Neural crest cell (in vitro differentiated cells): Measurements from ENCODE around the gene DTNB. TPM values are rescaled to one million over a fixed set of nuclear protein-coding genes. Genes with fewer than 3 reads are reported as not detected.

Experiments used
- DNase-seq: peaks from one replicate; pipeline ENCODE4 v3.0.0; 2021; ENCODE audit warnings: low read depth, mixed read lengths, low spot score
- H3K27ac Mint-ChIP-seq: one replicate; pipeline ENCODE4 v1.8.0; 2021; ENCODE audit warnings: mild to moderate bottlenecking, mixed read lengths; ENCODE audit not compliant: unreplicated experiment
- H3K27me3 Mint-ChIP-seq: 2 replicates; pipeline ENCODE4 v1.8.0; 2021; ENCODE audit warnings: low read depth, mild to moderate bottlenecking, mixed read lengths
- H3K36me3 Mint-ChIP-seq: 2 replicates; pipeline ENCODE4 v1.8.0; 2021; ENCODE audit warnings: low read depth, mild to moderate bottlenecking, mixed read lengths
- H3K4me1 Mint-ChIP-seq: 2 replicates; pipeline ENCODE4 v1.8.0; 2021; ENCODE audit warnings: mixed read lengths
- H3K4me3 Mint-ChIP-seq: one replicate; pipeline ENCODE4 v1.8.0; 2021; ENCODE audit warnings: mild to moderate bottlenecking, mixed read lengths
- H3K9me3 Mint-ChIP-seq: 2 replicates; pipeline ENCODE4 v1.8.0; 2021; ENCODE audit warnings: mixed read lengths
- CTCF ChIP-seq: fragments of 200-600 bp; sonication (generic); conservative IDR thresholded peaks from 2 replicates; pipeline ENCODE4 v1.5.0; 2021; ENCODE audit warnings: antibody characterized with exemption, mild to moderate bottlenecking
- total RNA-seq: library from RNA; stranded (reverse); gene quantifications from 2 replicates; pipeline ENCODE4 v1.2.1, GENCODE V29; 2021

Gene DTNB
- total RNA-seq, 1 donor from 2014 or later, result 29.5 TPM

GRCh38 chr2:25460261-25460905 lies 213.0 kb downstream of the DTNB start:
- TF ChIP-seq CTCF, result no peak
- H3K4me1 Mint-ChIP-seq, result no peaks in the 10 kb centered on the region
- no peak overlapping the region for H3K27ac Mint-ChIP-seq
- H3K4me3 Mint-ChIP-seq, result no peak overlapping the region
- no peak for DNase-seq
- no peaks in the 10 kb centered on the region for H3K36me3 Mint-ChIP-seq
- H3K27me3 Mint-ChIP-seq, result no peaks in the 10 kb centered on the region
- peaks cover 4% of the 10 kb centered on the region for H3K9me3 Mint-ChIP-seq

- Mint-ChIP-seq H3K27me3 (no peaks in the 10 kb centered on the region), H3K36me3 (peaks cover 6% of the 10 kb centered on the region), H3K4me1 (no peaks in the 10 kb centered on the region), H3K27ac (no peak overlapping the region), H3K4me3 (no peak overlapping the region), H3K9me3 (no peaks in the 10 kb centered on the region)
- DNase-seq, result no peak
- TF ChIP-seq CTCF, result no peak
Observed at GRCh38 chr2:25454824-25455611, 218.4 kb downstream of the DTNB start.

GRCh38 chr2:25453199-25453905 lies 220.0 kb downstream of the DTNB start:
- Mint-ChIP-seq H3K9me3 (no peaks in the 10 kb centered on the region), H3K4me3 (no peak overlapping the region), H3K36me3 (peaks cover 6% of the 10 kb centered on the region), H3K4me1 (no peaks in the 10 kb centered on the region), H3K27ac (no peak overlapping the region), H3K27me3 (no peaks in the 10 kb centered on the region)
- no peak for TF ChIP-seq CTCF
- DNase-seq, result no peak

GRCh38 chr2:25448808-25449207 lies 224.6 kb downstream of the DTNB start:
- Mint-ChIP-seq H3K27ac (no peak overlapping the region), H3K4me3 (no peak overlapping the region), H3K4me1 (no peaks in the 10 kb centered on the region), H3K9me3 (no peaks in the 10 kb centered on the region), H3K36me3 (peaks cover 12% of the 10 kb centered on the region), H3K27me3 (no peaks in the 10 kb centered on the region)
- TF ChIP-seq CTCF, result no peak
- DNase-seq, result no peak

GRCh38 chr2:25447018-25447417 lies 226.4 kb downstream of the DTNB start:
- no peaks in the 10 kb centered on the region for H3K9me3 Mint-ChIP-seq
- no peak for DNase-seq
- H3K27me3 Mint-ChIP-seq, result no peaks in the 10 kb centered on the region
- no peak for TF ChIP-seq CTCF
- no peaks in the 10 kb centered on the region for H3K4me1 Mint-ChIP-seq
- H3K27ac Mint-ChIP-seq, result no peak overlapping the region
- H3K4me3 Mint-ChIP-seq, result no peak overlapping the region
- peaks cover 12% of the 10 kb centered on the region for H3K36me3 Mint-ChIP-seq
